DND-41 (cell line): Measurements from ENCODE around the gene ACBD6.

Source experiments
- ATAC-seq: fragments of 200-7000 bp; cut with Tn5 transposase; 3 replicates; pipeline ENCODE4 v1.9.1; 2021; ENCODE audit warnings: low read depth; ENCODE audit not compliant: insufficient read depth
- DNase-seq: peaks from one replicate; pipeline ENCODE4 v3.0.0-alpha.2; 2020
- H2AFZ ChIP-seq: 2 replicates; pipeline ENCODE4 v1.6.0; 2012; ENCODE audit warnings: low read depth, low read length
- H3K27ac ChIP-seq: 2 replicates; pipeline ENCODE4 v1.5.1; 2012; ENCODE audit warnings: low read length, inconsistent platforms
- H3K27me3 ChIP-seq: fragments of 200-600 bp; sonication (generic); 2 replicates; pipeline ENCODE4 v1.6.0; 2012; ENCODE audit warnings: low read length, mild to moderate bottlenecking, inconsistent platforms; ENCODE audit not compliant: insufficient read depth, poor library complexity
- H3K36me3 ChIP-seq: 2 replicates; pipeline ENCODE4 v1.5.1; 2012; ENCODE audit warnings: low read length, inconsistent platforms; ENCODE audit not compliant: insufficient read depth
- H3K4me1 ChIP-seq: 2 replicates; pipeline ENCODE4 v1.5.1; 2012; ENCODE audit warnings: mild to moderate bottlenecking, low read length; ENCODE audit not compliant: insufficient read depth
- H3K4me2 ChIP-seq: 2 replicates; pipeline ENCODE4 v1.6.0; 2012; ENCODE audit warnings: mild to moderate bottlenecking, moderate library complexity, low read length, inconsistent platforms; ENCODE audit not compliant: insufficient read depth
- H3K4me3 ChIP-seq, 2 experiments: fragments of 200-600 bp in 1 of 2; shearing (Covaris generic) in 1 of 2; 2 replicates each; pipeline ENCODE4 v1.5.1; 2012 to 2016; ENCODE audit warnings: inconsistent platforms in 2 of 2, low read length in 2 of 2, mild to moderate bottlenecking in 2 of 2, low read depth in 1 of 2, moderate library complexity in 1 of 2
- H3K79me2 ChIP-seq: 2 replicates; pipeline ENCODE4 v1.6.0; 2012; ENCODE audit warnings: low read length, inconsistent platforms; ENCODE audit not compliant: insufficient read depth
- H3K9ac ChIP-seq: 2 replicates; pipeline ENCODE4 v1.6.0; 2012; ENCODE audit warnings: low read depth, mild to moderate bottlenecking, inconsistent platforms, low read length, moderate library complexity
- H3K9me3 ChIP-seq: 2 replicates; pipeline ENCODE4 v1.5.1; 2012; ENCODE audit warnings: low read length, moderate library complexity, mild to moderate bottlenecking, inconsistent platforms; ENCODE audit not compliant: insufficient read depth, severe bottlenecking
- H4K20me1 ChIP-seq: 2 replicates; pipeline ENCODE4 v1.6.0; 2012; ENCODE audit warnings: low read length; ENCODE audit not compliant: insufficient read depth
- EZH2 ChIP-seq: IDR thresholded peaks from 3 replicates; pipeline ENCODE4 v1.6.1; 2012; ENCODE audit warnings: borderline replicate concordance, low read depth, mild to moderate bottlenecking, moderate library complexity, low read length, inconsistent platforms; ENCODE audit not compliant: severe bottlenecking
- TF ChIP-seq, protein P1 (sequence below): IDR thresholded peaks from 2 replicates; pipeline ENCODE4 v1.5.1; 2012; ENCODE audit warnings: borderline replicate concordance, low read length, moderate library complexity, mild to moderate bottlenecking; ENCODE audit not compliant: poor library complexity, severe bottlenecking; ENCODE audit errors: extremely low read depth

Gene ACBD6

GRCh38 chr1:180295999-180296398 lies 206.4 kb downstream of the ACBD6 start:
- Histone ChIP-seq H3K4me3 (no peak overlapping the region), H3K79me2 (no peaks in the 10 kb centered on the region), H3K9me3 (no peaks in the 10 kb centered on the region), H3K36me3 (no peaks in the 10 kb centered on the region), H3K27me3 (no peaks in the 10 kb centered on the region), H2AFZ (no peak overlapping the region), H3K27ac (no peak overlapping the region; the same call in 1 of the 2 replicates), H3K4me1 (peaks cover 20% of the 10 kb centered on the region), H3K4me2 (no peak overlapping the region), H3K9ac (no peak overlapping the region), H4K20me1 (no peaks in the 10 kb centered on the region)
- peak; percentile 94 for ATAC-seq
- TF ChIP-seq, protein P1, sequence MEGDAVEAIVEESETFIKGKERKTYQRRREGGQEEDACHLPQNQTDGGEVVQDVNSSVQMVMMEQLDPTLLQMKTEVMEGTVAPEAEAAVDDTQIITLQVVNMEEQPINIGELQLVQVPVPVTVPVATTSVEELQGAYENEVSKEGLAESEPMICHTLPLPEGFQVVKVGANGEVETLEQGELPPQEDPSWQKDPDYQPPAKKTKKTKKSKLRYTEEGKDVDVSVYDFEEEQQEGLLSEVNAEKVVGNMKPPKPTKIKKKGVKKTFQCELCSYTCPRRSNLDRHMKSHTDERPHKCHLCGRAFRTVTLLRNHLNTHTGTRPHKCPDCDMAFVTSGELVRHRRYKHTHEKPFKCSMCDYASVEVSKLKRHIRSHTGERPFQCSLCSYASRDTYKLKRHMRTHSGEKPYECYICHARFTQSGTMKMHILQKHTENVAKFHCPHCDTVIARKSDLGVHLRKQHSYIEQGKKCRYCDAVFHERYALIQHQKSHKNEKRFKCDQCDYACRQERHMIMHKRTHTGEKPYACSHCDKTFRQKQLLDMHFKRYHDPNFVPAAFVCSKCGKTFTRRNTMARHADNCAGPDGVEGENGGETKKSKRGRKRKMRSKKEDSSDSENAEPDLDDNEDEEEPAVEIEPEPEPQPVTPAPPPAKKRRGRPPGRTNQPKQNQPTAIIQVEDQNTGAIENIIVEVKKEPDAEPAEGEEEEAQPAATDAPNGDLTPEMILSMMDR, result no peak
- no peak for TF ChIP-seq EZH2
- peak; percentile 46 for DNase-seq

DNA sequence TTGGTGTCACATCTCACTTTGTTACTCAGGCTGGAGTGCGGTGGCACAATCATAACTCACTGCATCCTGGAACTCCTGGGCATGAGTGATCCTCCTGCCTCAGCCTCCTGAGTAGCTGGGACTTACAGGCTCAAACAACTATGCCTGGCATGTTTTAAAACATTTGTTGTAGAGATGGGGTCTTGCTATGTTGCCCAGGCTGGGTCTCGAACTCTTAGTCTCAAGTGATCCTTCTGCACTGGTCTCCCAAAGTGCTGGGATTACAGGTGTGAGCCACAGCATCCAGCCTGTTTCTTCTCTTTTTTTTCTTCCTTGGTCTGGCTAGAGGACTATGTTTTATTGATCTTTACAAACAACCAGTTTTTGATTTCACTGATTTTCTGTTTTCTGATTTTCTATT lies 207.7 kb downstream of the ACBD6 start:
- H3K4me3 ChIP-seq, result no peak overlapping the region
- no peaks in the 10 kb centered on the region for H4K20me1 ChIP-seq
- no peak overlapping the region for H3K27ac ChIP-seq
- H3K4me2 ChIP-seq, result no peak overlapping the region
- no peaks in the 10 kb centered on the region for H3K27me3 ChIP-seq
- H3K9me3 ChIP-seq, result no peaks in the 10 kb centered on the region
- no peaks in the 10 kb centered on the region for H3K79me2 ChIP-seq
- no peaks in the 10 kb centered on the region for H3K36me3 ChIP-seq
- no peak for ATAC-seq
- TF ChIP-seq EZH2, result no peak
- H2AFZ ChIP-seq, result no peak overlapping the region
- peaks cover 20% of the 10 kb centered on the region for H3K4me1 ChIP-seq
- DNase-seq, result no peak
- no peak overlapping the region for H3K9ac ChIP-seq

- no peak overlapping the region for H3K4me3 ChIP-seq
- H4K20me1 ChIP-seq, result no peaks in the 10 kb centered on the region
- H3K36me3 ChIP-seq, result peaks cover 16% of the 10 kb centered on the region; the same call in 1 of the 2 replicates
- TF ChIP-seq, protein P1, result no peak
- no peak for TF ChIP-seq EZH2
- ATAC-seq (no peak), DNase-seq (no peak)
- no peak overlapping the region for H2AFZ ChIP-seq
- peaks cover 4% of the 10 kb centered on the region for H3K4me1 ChIP-seq
- no peak overlapping the region for H3K4me2 ChIP-seq
- no peak overlapping the region for H3K27ac ChIP-seq
- H3K9ac ChIP-seq, result no peak overlapping the region
- H3K9me3 ChIP-seq, result no peaks in the 10 kb centered on the region
- no peaks in the 10 kb centered on the region for H3K79me2 ChIP-seq
- H3K27me3 ChIP-seq, result no peaks in the 10 kb centered on the region
Observed at GRCh38 chr1:180291004-180291403, 211.4 kb downstream of the ACBD6 start.

DNA sequence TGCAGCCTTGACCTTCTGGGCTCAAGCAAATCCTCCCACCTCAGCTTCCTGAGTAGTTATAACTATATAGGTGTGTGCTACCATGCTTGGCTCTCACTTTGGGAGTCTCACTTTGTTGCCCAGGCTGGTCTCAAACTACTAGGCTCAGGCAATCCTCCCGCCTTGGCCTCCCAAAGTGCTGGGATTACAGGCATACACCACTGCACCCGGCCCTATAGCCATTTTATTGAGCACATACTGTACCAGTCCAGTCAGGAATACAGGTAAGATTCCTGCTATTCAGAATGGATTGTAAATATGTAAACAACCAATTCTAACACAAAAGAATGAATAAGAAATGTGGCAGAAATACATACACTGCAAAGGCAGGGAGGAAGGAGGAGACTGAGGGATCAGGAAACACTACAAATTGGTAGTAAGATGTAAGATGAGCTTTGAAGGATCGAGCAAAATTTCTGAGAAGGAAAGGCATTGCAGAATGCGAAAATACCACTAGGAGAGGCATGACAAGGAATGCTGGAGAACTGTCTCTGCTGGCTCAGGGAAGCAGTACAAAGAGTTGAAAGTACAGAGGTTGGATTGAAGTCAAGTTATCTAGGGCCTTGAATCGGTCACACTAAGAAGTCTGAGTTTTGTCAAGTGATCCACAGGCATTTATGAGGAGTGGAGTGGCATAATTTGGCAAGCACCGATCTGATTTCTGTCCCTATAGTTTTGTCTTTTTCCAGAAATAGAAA lies 211.9 kb downstream of the ACBD6 start:
- no peaks in the 10 kb centered on the region for H3K79me2 ChIP-seq
- peaks cover 19% of the 10 kb centered on the region; the same call in 1 of the 2 replicates for H3K36me3 ChIP-seq
- no peaks in the 10 kb centered on the region for H3K4me1 ChIP-seq
- no peak for ATAC-seq
- no peak overlapping the region for H3K27ac ChIP-seq
- no peak overlapping the region for H3K4me2 ChIP-seq
- H2AFZ ChIP-seq, result no peak overlapping the region
- no peaks in the 10 kb centered on the region for H3K9me3 ChIP-seq
- no peaks in the 10 kb centered on the region for H4K20me1 ChIP-seq
- DNase-seq, result no peak
- H3K9ac ChIP-seq, result no peak overlapping the region
- TF ChIP-seq EZH2, result no peak
- TF ChIP-seq, protein P1, result no peak
- H3K27me3 ChIP-seq, result no peaks in the 10 kb centered on the region
- no peak overlapping the region for H3K4me3 ChIP-seq
